GM12891 (cell line): ENCODE results near the gene ABHD6.

ENCODE experiments used
- POLR2A ChIP-seq: IDR thresholded peaks from 2 replicates; pipeline ENCODE4 v1.6.1; 2011; ENCODE audit warnings: low read depth, low read length, control low read depth
- POLR2AphosphoS5 ChIP-seq: IDR thresholded peaks from 2 replicates; pipeline ENCODE4 v1.6.1; 2011; ENCODE audit warnings: low read depth, low read length, control low read depth
- POU2F2 ChIP-seq: IDR thresholded peaks from 2 replicates; pipeline ENCODE4 v1.6.1; 2011; ENCODE audit warnings: low read depth, mild to moderate bottlenecking, control low read depth, low read length, moderate library complexity
- SPI1 ChIP-seq: IDR thresholded peaks from 2 replicates; pipeline ENCODE4 v1.6.1; 2011; ENCODE audit warnings: low read depth, low read length, control low read depth

- TF ChIP-seq SPI1 (no peak), POLR2AphosphoS5 (no peak), POLR2A (no peak), POU2F2 (no peak)
Observed at GRCh38 chr3:58197588-58197987, 40.0 kb upstream of the ABHD6 start.
